ENCODE results near the gene CDK5RAP2. TPM values are rescaled to one million over a fixed set of nuclear protein-coding genes. Genes with fewer than 3 reads are reported as not detected.

Gene CDK5RAP2
- total and polyA plus RNA-seq, 2 experiments from 2014 or later, result 52.6 to 77.0 TPM

DNA sequence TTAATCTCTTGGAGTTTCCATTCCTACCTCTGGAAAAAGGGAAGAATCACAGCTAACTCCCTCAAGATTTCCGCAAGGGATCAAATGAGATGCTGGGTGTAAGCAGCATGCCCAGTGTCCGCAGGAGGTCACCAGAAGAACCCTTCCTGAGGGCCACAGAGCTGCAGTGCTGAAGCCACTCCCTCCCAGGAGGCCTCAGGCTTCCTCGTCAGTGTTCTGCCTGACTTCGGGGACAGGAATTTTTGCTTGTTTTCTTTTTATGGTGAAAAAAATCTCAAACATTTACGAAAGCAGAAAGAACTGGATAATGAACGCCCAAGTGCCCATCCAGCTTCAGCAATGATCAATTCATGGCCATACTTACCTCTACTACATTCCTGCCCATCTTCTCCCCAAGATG lies 183.0 kb downstream of the CDK5RAP2 start:
- Histone ChIP-seq H3K36me3 (ENCODE audit: low read depth) (peaks cover 4% of the 10 kb centered on the region; the same call in 1 of the 2 replicates), H3K9me3 (ENCODE audit: low read depth) (no peaks in the 10 kb centered on the region), H3K79me2 (ENCODE audit: insufficient read depth) (peaks cover 2% of the 10 kb centered on the region; the same call in 1 of the 2 replicates), H3K27ac (peak overlapping the region; percentile 45), H3K9me2 (ENCODE audit: insufficient read depth) (no peaks in the 10 kb centered on the region), H2AFZ (no peak overlapping the region), H3F3A (ENCODE audit: insufficient read depth) (peaks cover 47% of the 10 kb centered on the region), H3K4me1 (ENCODE audit: insufficient read depth) (peaks cover 62% of the 10 kb centered on the region), H3K27me3 (replicated peaks; ENCODE audit: insufficient read depth) (no peaks in the 10 kb centered on the region), H3K4me2 (ENCODE audit: unreplicated experiment) (peak overlapping the region; percentile 30), H4K20me1 (ENCODE audit: insufficient read depth) (no peaks in the 10 kb centered on the region), H3K4me3 (no peak overlapping the region), H3K9ac (no peak overlapping the region)
- WGBS, 2 experiments (ENCODE audit: low coverage in 1 of 2, low lambda C conversion rate in 2 of 2, missing lambda C conversion rate in 2 of 2), result 83 to 91% methylated on average over 6 of the region's 6 CpGs
- in situ Hi-C loops (cut with MboI), result no loop called here
- TF ChIP-seq EZH2 (IDR thresholded peaks at IDR 0.05; ENCODE audit: insufficient read depth, poor library complexity, severe bottlenecking) (no peak), EZH2phosphoT487 (IDR thresholded peaks at IDR 0.05; ENCODE audit: insufficient read depth, low read depth) (no peak)
- no peak for DNase-seq

- Histone ChIP-seq H3K27ac (no peak overlapping the region), H3K4me3 (no peak overlapping the region), H3K9ac (no peak overlapping the region), H3K27me3 (replicated peaks; ENCODE audit: insufficient read depth) (no peaks in the 10 kb centered on the region), H3K36me3 (ENCODE audit: low read depth) (peaks cover 5% of the 10 kb centered on the region; the same call in 1 of the 2 replicates), H3K79me2 (ENCODE audit: insufficient read depth) (no peaks in the 10 kb centered on the region), H3K9me2 (ENCODE audit: insufficient read depth) (no peaks in the 10 kb centered on the region), H4K20me1 (ENCODE audit: insufficient read depth) (no peaks in the 10 kb centered on the region), H3F3A (ENCODE audit: insufficient read depth) (peaks cover 47% of the 10 kb centered on the region), H2AFZ (no peak overlapping the region), H3K4me1 (ENCODE audit: insufficient read depth) (peaks cover 62% of the 10 kb centered on the region), H3K9me3 (ENCODE audit: low read depth) (no peaks in the 10 kb centered on the region), H3K4me2 (ENCODE audit: unreplicated experiment) (no peak overlapping the region)
- in situ Hi-C loops (cut with MboI), result no loop called here
- TF ChIP-seq EZH2 (IDR thresholded peaks at IDR 0.05; ENCODE audit: insufficient read depth, poor library complexity, severe bottlenecking), result no peak
- TF ChIP-seq EZH2phosphoT487 (IDR thresholded peaks at IDR 0.05; ENCODE audit: insufficient read depth, low read depth), result no peak
- 89% methylated on average over 3 of the region's 3 CpGs for WGBS, 2 experiments (ENCODE audit: low coverage in 1 of 2, low lambda C conversion rate in 2 of 2, missing lambda C conversion rate in 2 of 2)
- no peak for DNase-seq
Measured at GRCh38 chr9:120396418-120396817, 183.5 kb downstream of the CDK5RAP2 start.

- Histone ChIP-seq H2AFZ (no peak overlapping the region), H3K27me3 (replicated peaks; ENCODE audit: insufficient read depth) (no peaks in the 10 kb centered on the region), H3F3A (ENCODE audit: insufficient read depth) (peaks cover 47% of the 10 kb centered on the region), H3K4me2 (ENCODE audit: unreplicated experiment) (peak overlapping the region; percentile 15), H3K4me1 (ENCODE audit: insufficient read depth) (peaks cover 62% of the 10 kb centered on the region), H3K9me2 (ENCODE audit: insufficient read depth) (no peaks in the 10 kb centered on the region), H4K20me1 (ENCODE audit: insufficient read depth) (no peaks in the 10 kb centered on the region), H3K4me3 (no peak overlapping the region), H3K9ac (no peak overlapping the region), H3K79me2 (ENCODE audit: insufficient read depth) (no peaks in the 10 kb centered on the region), H3K36me3 (ENCODE audit: low read depth) (peaks cover 5% of the 10 kb centered on the region; the same call in 1 of the 2 replicates), H3K9me3 (ENCODE audit: low read depth) (no peaks in the 10 kb centered on the region), H3K27ac (peak overlapping the region; percentile 81; the same call in 1 of the 2 replicates)
- TF ChIP-seq EZH2 (IDR thresholded peaks at IDR 0.05; ENCODE audit: insufficient read depth, poor library complexity, severe bottlenecking) (no peak), EZH2phosphoT487 (IDR thresholded peaks at IDR 0.05; ENCODE audit: insufficient read depth, low read depth) (no peak)
- in situ Hi-C loops (cut with MboI), result no loop called here
- WGBS, 2 experiments (ENCODE audit: low coverage in 1 of 2, low lambda C conversion rate in 2 of 2, missing lambda C conversion rate in 2 of 2), result 89 to 90% methylated on average over 7 of the region's 7 CpGs
- DNase-seq, result no peak
Measured at GRCh38 chr9:120395376-120395775, 184.6 kb downstream of the CDK5RAP2 start.

DNA sequence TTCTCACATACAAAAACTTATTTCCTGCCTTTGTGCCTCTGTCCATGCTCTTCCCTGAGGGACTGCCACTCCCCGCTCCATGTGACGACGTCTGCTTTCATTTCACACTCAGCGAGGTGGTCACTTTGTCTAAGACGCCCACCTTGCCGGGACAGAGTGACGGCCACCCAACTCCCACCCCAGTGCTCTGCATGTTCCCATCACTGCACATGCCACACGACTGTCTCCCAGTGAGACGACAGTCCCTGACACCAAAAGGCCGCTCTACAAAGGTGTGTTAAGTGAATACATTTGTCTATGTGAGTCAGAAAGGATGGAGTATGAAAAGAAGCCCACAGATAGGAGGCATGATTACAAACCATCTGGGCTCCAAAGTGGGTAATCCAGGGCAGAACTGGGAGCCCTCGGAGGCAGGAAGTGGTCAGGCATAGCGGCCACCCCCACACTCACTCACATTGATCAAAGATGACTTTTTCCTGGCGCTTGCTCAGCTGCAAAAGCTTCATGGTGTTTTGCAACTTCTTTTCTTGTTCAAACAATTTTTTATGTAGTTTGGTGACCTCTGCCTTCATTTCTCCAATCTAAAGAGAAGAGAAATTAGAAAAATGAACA lies 185.8 kb downstream of the CDK5RAP2 start:
- H3K9ac ChIP-seq, result peak overlapping the region; percentile 56
- H3K4me3 ChIP-seq, result 0 out of 2 replicates have a peak overlapping the region, but pooled peaks have one; percentile 16
- no peaks in the 10 kb centered on the region for H3K27me3 ChIP-seq (replicated peaks; ENCODE audit: insufficient read depth)
- H2AFZ ChIP-seq, result no peak overlapping the region
- H3K79me2 ChIP-seq (ENCODE audit: insufficient read depth), result no peaks in the 10 kb centered on the region
- peaks cover 62% of the 10 kb centered on the region for H3K4me1 ChIP-seq (ENCODE audit: insufficient read depth)
- no peaks in the 10 kb centered on the region for H3K9me3 ChIP-seq (ENCODE audit: low read depth)
- H3F3A ChIP-seq (ENCODE audit: insufficient read depth), result peaks cover 43% of the 10 kb centered on the region
- TF ChIP-seq EZH2 (IDR thresholded peaks at IDR 0.05; ENCODE audit: insufficient read depth, poor library complexity, severe bottlenecking) (no peak), EZH2phosphoT487 (IDR thresholded peaks at IDR 0.05; ENCODE audit: insufficient read depth, low read depth) (no peak)
- DNase-seq, result peak; percentile 93
- no peaks in the 10 kb centered on the region for H3K9me2 ChIP-seq (ENCODE audit: insufficient read depth)
- in situ Hi-C loops (cut with MboI), result no loop called here
- H3K27ac ChIP-seq, result peak overlapping the region; percentile 81
- H3K4me2 ChIP-seq (ENCODE audit: unreplicated experiment), result peak overlapping the region; percentile 59
- 40% methylated on average over 13 of the region's 13 CpGs for WGBS, 2 experiments (ENCODE audit: low coverage in 1 of 2, low lambda C conversion rate in 2 of 2, missing lambda C conversion rate in 2 of 2)
- peaks cover 5% of the 10 kb centered on the region; the same call in 1 of the 2 replicates for H3K36me3 ChIP-seq (ENCODE audit: low read depth)
- no peaks in the 10 kb centered on the region for H4K20me1 ChIP-seq (ENCODE audit: insufficient read depth)
